ENCODE data around the gene SMURF2. TPM values are rescaled to one million over a fixed set of nuclear protein-coding genes. Genes with fewer than 3 reads are reported as not detected.

Gene SMURF2
- total and polyA plus RNA-seq, 9 of the 15 experiments (the other 6 are each of a cell fraction or from before 2014, with no cell fraction given), result 3.8 to 22.0 (median 14.8) TPM

GRCh38 chr17:64574646-64575045, 87.5 kb downstream of the SMURF2 start:
- Histone ChIP-seq H3K36me3 (ENCODE audit: control insufficient read depth, insufficient read depth, low read length) (peaks cover 20% of the 10 kb centered on the region), H3K4me2 (ENCODE audit: insufficient read depth, low read length) (no peak overlapping the region), H3K27me3 (ENCODE audit: control insufficient read depth in 2 of 2, insufficient read depth in 2 of 2, low read length in 2 of 2) (no peaks in the 10 kb centered on the region), H3K79me2 (ENCODE audit: control insufficient read depth, insufficient read depth, low read length) (no peaks in the 10 kb centered on the region), H3K9me3 (replicated peaks; ENCODE audit: control insufficient read depth, insufficient read depth, low read depth, low read length) (no peaks in the 10 kb centered on the region), H3K9ac (ENCODE audit: insufficient read depth in 1 of 2, low read depth in 2 of 2, low read length in 2 of 2) (no peak overlapping the region), H3K27ac (ENCODE audit: extremely low read depth, low read depth, low read length) (no peak overlapping the region), H4K20me1 (replicated peaks; ENCODE audit: control insufficient read depth, insufficient read depth, low read length) (no peaks in the 10 kb centered on the region), H3K4me1 (replicated peaks in 1 of 2; ENCODE audit: control insufficient read depth in 2 of 2, insufficient read depth in 2 of 2, low read length in 2 of 2) (peaks cover 7 to 20% of the 10 kb centered on the region in 2 experiments; a peak in 4 of 5 replicates), H2AFZ (ENCODE audit: low read depth, low read length) (no peak overlapping the region), H3K4me3 (no peak overlapping the region), H3K9me1 (ENCODE audit: control insufficient read depth, insufficient read depth, low read length) (no peaks in the 10 kb centered on the region)
- FAIRE-seq, result no peak
- intact Hi-C loops (cut with micrococcal nuclease), result no loop called here
- no TSS peak for BruUV-seq (replicated peaks)
- ATAC-seq, result no peak
- in situ Hi-C loops (cut with MboI), result no loop called here
- no peak for DNase-seq (ENCODE audit: extremely low read depth in 1 of 4, low spot score in 3 of 4)
- ChIA-PET POLR2A (interaction anchor here (0.5 to 1.5 kb wide), 5 partner anchors 11 to 158 kb away, joined by 3 to 6 read pairs (median 4); no protein-coding TSS in a partner anchor), CTCF (ENCODE audit: low intra/inter-chr PET ratio) (no interaction called here)
- WGBS (ENCODE audit: insufficient coverage, low coverage, missing lambda C conversion rate), result 85% methylated on average over 1 of the region's 1 CpG
- TF ChIP-seq THRA (IDR thresholded peaks at IDR 0.05), result no peak
- no peak for TF ChIP-seq KDM5B (IDR thresholded peaks at IDR 0.05; ENCODE audit: insufficient replicate concordance, low read depth, low read length)
- no peak for TF ChIP-seq RBFOX2 (IDR thresholded peaks at IDR 0.05; ENCODE audit: low read depth, low read length)
- no peak for TF ChIP-seq MIER1 (IDR thresholded peaks at IDR 0.05; ENCODE audit: low read depth)
- TF ChIP-seq STAT5A (IDR thresholded peaks at IDR 0.05; ENCODE audit: borderline replicate concordance, low read length), result no peak
- TF ChIP-seq, protein P1, sequence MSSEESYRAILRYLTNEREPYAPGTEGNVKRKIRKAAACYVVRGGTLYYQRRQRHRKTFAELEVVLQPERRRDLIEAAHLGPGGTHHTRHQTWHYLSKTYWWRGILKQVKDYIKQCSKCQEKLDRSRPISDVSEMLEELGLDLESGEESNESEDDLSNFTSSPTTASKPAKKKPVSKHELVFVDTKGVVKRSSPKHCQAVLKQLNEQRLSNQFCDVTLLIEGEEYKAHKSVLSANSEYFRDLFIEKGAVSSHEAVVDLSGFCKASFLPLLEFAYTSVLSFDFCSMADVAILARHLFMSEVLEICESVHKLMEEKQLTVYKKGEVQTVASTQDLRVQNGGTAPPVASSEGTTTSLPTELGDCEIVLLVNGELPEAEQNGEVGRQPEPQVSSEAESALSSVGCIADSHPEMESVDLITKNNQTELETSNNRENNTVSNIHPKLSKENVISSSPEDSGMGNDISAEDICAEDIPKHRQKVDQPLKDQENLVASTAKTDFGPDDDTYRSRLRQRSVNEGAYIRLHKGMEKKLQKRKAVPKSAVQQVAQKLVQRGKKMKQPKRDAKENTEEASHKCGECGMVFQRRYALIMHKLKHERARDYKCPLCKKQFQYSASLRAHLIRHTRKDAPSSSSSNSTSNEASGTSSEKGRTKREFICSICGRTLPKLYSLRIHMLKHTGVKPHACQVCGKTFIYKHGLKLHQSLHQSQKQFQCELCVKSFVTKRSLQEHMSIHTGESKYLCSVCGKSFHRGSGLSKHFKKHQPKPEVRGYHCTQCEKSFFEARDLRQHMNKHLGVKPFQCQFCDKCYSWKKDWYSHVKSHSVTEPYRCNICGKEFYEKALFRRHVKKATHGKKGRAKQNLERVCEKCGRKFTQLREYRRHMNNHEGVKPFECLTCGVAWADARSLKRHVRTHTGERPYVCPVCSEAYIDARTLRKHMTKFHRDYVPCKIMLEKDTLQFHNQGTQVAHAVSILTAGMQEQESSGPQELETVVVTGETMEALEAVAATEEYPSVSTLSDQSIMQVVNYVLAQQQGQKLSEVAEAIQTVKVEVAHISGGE (CRISPR knock-in tag; IDR thresholded peaks at IDR 0.05), result no peak
- no peak for TF ChIP-seq RBM17 (IDR thresholded peaks at IDR 0.05; ENCODE audit: borderline replicate concordance, low read depth, low read length)
- no peak for TF ChIP-seq POLR2AphosphoS5 (IDR thresholded peaks at IDR 0.05; ENCODE audit: control insufficient read depth, insufficient read depth, low read depth, low read length)
- TF ChIP-seq KDM1A (IDR thresholded peaks at IDR 0.05), result no peak
- TF ChIP-seq, protein P2, sequence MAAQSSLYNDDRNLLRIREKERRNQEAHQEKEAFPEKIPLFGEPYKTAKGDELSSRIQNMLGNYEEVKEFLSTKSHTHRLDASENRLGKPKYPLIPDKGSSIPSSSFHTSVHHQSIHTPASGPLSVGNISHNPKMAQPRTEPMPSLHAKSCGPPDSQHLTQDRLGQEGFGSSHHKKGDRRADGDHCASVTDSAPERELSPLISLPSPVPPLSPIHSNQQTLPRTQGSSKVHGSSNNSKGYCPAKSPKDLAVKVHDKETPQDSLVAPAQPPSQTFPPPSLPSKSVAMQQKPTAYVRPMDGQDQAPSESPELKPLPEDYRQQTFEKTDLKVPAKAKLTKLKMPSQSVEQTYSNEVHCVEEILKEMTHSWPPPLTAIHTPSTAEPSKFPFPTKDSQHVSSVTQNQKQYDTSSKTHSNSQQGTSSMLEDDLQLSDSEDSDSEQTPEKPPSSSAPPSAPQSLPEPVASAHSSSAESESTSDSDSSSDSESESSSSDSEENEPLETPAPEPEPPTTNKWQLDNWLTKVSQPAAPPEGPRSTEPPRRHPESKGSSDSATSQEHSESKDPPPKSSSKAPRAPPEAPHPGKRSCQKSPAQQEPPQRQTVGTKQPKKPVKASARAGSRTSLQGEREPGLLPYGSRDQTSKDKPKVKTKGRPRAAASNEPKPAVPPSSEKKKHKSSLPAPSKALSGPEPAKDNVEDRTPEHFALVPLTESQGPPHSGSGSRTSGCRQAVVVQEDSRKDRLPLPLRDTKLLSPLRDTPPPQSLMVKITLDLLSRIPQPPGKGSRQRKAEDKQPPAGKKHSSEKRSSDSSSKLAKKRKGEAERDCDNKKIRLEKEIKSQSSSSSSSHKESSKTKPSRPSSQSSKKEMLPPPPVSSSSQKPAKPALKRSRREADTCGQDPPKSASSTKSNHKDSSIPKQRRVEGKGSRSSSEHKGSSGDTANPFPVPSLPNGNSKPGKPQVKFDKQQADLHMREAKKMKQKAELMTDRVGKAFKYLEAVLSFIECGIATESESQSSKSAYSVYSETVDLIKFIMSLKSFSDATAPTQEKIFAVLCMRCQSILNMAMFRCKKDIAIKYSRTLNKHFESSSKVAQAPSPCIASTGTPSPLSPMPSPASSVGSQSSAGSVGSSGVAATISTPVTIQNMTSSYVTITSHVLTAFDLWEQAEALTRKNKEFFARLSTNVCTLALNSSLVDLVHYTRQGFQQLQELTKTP (IDR thresholded peaks at IDR 0.05; ENCODE audit: low read depth in 1 of 2, partially characterized antibody in 2 of 2), result no peak
- TF ChIP-seq ZNF197 (CRISPR knock-in tag; IDR thresholded peaks at IDR 0.05; ENCODE audit: low read depth), result no peak
- TF ChIP-seq KLF6 (CRISPR knock-in tag; IDR thresholded peaks at IDR 0.05; ENCODE audit: borderline replicate concordance), result no peak
- TF ChIP-seq ZBTB8A (IDR thresholded peaks at IDR 0.05; ENCODE audit: partially characterized antibody), result no peak

Measured in K562 (cell line).